MM.1S (cell line): ENCODE measurements around the gene TSPAN31.
A peak's percentile ranks its signal among the peaks of the same experiment; 100 is the strongest.

Experiments
- CTCF ChIP-seq: fragments of 300-600 bp; sonication (generic); IDR thresholded peaks from 2 replicates; pipeline ENCODE4 v1.5.1; 2016; ENCODE audit warnings: antibody characterized with exemption, low read length, mixed read lengths
- EZH2 ChIP-seq: fragments of 300-600 bp; sonication (generic); optimal IDR thresholded peaks from 2 replicates; pipeline ENCODE3; 2017; ENCODE audit warnings: low read depth, mild to moderate bottlenecking, antibody characterized with exemption, low read length, mixed read lengths

GRCh38 chr12:57782608-57783465 is 38.0 kb downstream of the TSPAN31 start, which contains the start of gene TSFM:
- TF ChIP-seq CTCF = peak; percentile 91
- TF ChIP-seq EZH2 = no peak
